SK-N-SH treated with all-trans-retinoic acid at 6 μM for 48 hours (cell line): ENCODE measurements around the gene SNRPB.

Experiments used
- ATAC-seq: fragments of 200-7000 bp; cut with Tn5 transposase; 3 replicates; pipeline ENCODE4 v1.9.1; 2020; ENCODE audit warnings: mild to moderate bottlenecking, moderate library complexity
- ARNTL ChIP-seq: fragments of 450-650 bp; formaldehyde crosslinking; IDR thresholded peaks from 2 replicates; pipeline ENCODE4 v1.5.0; 2020; ENCODE audit warnings: low read depth, mild to moderate bottlenecking, moderate library complexity, borderline replicate concordance
- BACH2 ChIP-seq: fragments of 250-450 bp; sonication (Bioruptor Pico); IDR thresholded peaks from 2 replicates; pipeline ENCODE4 v1.9.0; 2021; ENCODE audit warnings: mild to moderate bottlenecking, borderline replicate concordance
- CSDC2 ChIP-seq: fragments of 250-450 bp; sonication (Bioruptor Pico); IDR thresholded peaks from 2 replicates; pipeline ENCODE4 v1.5.0; 2020; ENCODE audit warnings: mild to moderate bottlenecking, moderate library complexity
- CSRNP3 ChIP-seq: fragments of 250-450 bp; sonication (Bioruptor Pico); IDR thresholded peaks from 2 replicates; pipeline ENCODE4 v1.5.1; 2021; ENCODE audit warnings: mild to moderate bottlenecking, moderate library complexity
- GLIS3 ChIP-seq: fragments of 250-450 bp; sonication (Bioruptor Pico); IDR thresholded peaks from 2 replicates; pipeline ENCODE4 v1.5.0; 2020; ENCODE audit warnings: mild to moderate bottlenecking, moderate library complexity
- ISL1 ChIP-seq: fragments of 250-450 bp; sonication (Bioruptor Pico); IDR thresholded peaks from 2 replicates; pipeline ENCODE4 v2.1.2; 2022; ENCODE audit warnings: mild to moderate bottlenecking, moderate library complexity
- OSR1 ChIP-seq: fragments of 250-450 bp; sonication (Bioruptor Pico); IDR thresholded peaks from 2 replicates; pipeline ENCODE4 v1.8.0; 2022; ENCODE audit warnings: moderate library complexity, mild to moderate bottlenecking, inconsistent platforms
- PATZ1 ChIP-seq: fragments of 250-450 bp; sonication (Bioruptor Pico); IDR thresholded peaks from 2 replicates; pipeline ENCODE4 v1.8.0; 2020; ENCODE audit warnings: mild to moderate bottlenecking, moderate library complexity, borderline replicate concordance
- POU6F1 ChIP-seq: fragments of 250-450 bp; sonication (Bioruptor Pico); IDR thresholded peaks from 2 replicates; pipeline ENCODE4 v1.8.0; 2021; ENCODE audit warnings: low read depth, mild to moderate bottlenecking, moderate library complexity, borderline replicate concordance
- PPARA ChIP-seq: fragments of 250-450 bp; sonication (Bioruptor Pico); IDR thresholded peaks from 2 replicates; pipeline ENCODE4 v1.5.0; 2020; ENCODE audit warnings: mild to moderate bottlenecking, borderline replicate concordance
- RARB ChIP-seq: fragments of 250-450 bp; sonication (Bioruptor Pico); IDR thresholded peaks from 2 replicates; pipeline ENCODE4 v1.8.0; 2021; ENCODE audit warnings: mild to moderate bottlenecking, moderate library complexity
- SNAI2 ChIP-seq: fragments of 250-450 bp; sonication (Bioruptor Pico); IDR thresholded peaks from 2 replicates; pipeline ENCODE4 v1.5.0; 2020; ENCODE audit warnings: mild to moderate bottlenecking, moderate library complexity
- TCF4 ChIP-seq: fragments of 250-450 bp; sonication (Bioruptor Pico); IDR thresholded peaks from 2 replicates; pipeline ENCODE4 v1.8.0; 2021; ENCODE audit warnings: mild to moderate bottlenecking, moderate library complexity, borderline replicate concordance
- TOX ChIP-seq: fragments of 250-450 bp; sonication (Bioruptor Pico); IDR thresholded peaks from 2 replicates; pipeline ENCODE4 v1.8.0; 2021; ENCODE audit warnings: mild to moderate bottlenecking, moderate library complexity, borderline replicate concordance
- ZC3H10 ChIP-seq: fragments of 250-450 bp; sonication (Bioruptor Pico); IDR thresholded peaks from 2 replicates; pipeline ENCODE4 v1.5.1; 2021; ENCODE audit warnings: mild to moderate bottlenecking, moderate library complexity
- ZFP3 ChIP-seq: fragments of 250-450 bp; sonication (Bioruptor Pico); IDR thresholded peaks from 2 replicates; pipeline ENCODE4 v1.5.0; 2020; ENCODE audit warnings: mild to moderate bottlenecking, moderate library complexity
- ZFP30 ChIP-seq: fragments of 450-650 bp; formaldehyde crosslinking; IDR thresholded peaks from 2 replicates; pipeline ENCODE4 v1.5.0; 2022; ENCODE audit warnings: mild to moderate bottlenecking, moderate library complexity
- ZNF565 ChIP-seq: fragments of 450-650 bp; formaldehyde crosslinking; conservative IDR thresholded peaks from 2 replicates; pipeline ENCODE4 v1.5.0; 2020; ENCODE audit warnings: low read depth, mild to moderate bottlenecking, moderate library complexity
- ZNF70 ChIP-seq: fragments of 450-650 bp; formaldehyde crosslinking; IDR thresholded peaks from 2 replicates; pipeline ENCODE4 v1.5.0; 2020; ENCODE audit warnings: mild to moderate bottlenecking, moderate library complexity
- ZNF8 ChIP-seq: fragments of 450-650 bp; formaldehyde crosslinking; IDR thresholded peaks from 2 replicates; pipeline ENCODE4 v1.5.0; 2020; ENCODE audit warnings: mild to moderate bottlenecking, moderate library complexity
- TF ChIP-seq, protein P1 (sequence below): fragments of 250-450 bp; sonication (Bioruptor Pico); IDR thresholded peaks from 2 replicates; pipeline ENCODE4 v1.5.1; 2020; ENCODE audit warnings: low read depth, mild to moderate bottlenecking, moderate library complexity

Gene SNRPB

DNA sequence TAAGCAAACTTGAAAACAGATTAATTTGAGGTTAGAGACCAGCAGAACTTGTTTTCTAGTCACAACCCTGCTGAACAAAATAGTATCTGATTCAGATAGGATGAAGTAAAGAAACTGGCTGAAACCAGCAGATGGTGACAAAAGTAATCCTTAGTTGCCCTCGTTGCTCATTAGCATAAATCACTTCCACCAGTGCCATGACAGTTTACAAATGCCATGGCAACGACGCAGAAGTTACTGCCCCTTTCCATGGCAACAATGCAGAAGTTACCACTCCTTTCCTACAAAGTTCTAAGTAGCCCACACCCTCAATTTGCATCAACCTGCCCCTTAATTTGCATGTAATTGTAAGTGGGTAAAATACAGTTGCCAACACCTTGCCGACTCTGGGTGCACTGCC is 23.7 kb downstream of the SNRPB start:
- ATAC-seq = no peak
- TF ChIP-seq SNAI2 (CRISPR knock-in tag) (no peak), PPARA (CRISPR knock-in tag) (no peak), ARNTL (CRISPR knock-in tag) (no peak), POU6F1 (CRISPR knock-in tag) (no peak), ZNF70 (CRISPR knock-in tag) (no peak), ZC3H10 (no peak), RARB (CRISPR knock-in tag) (no peak), BACH2 (CRISPR knock-in tag) (no peak), ZFP3 (no peak), TOX (CRISPR knock-in tag) (no peak), ZNF8 (CRISPR knock-in tag) (no peak), PATZ1 (no peak), ISL1 (no peak), GLIS3 (CRISPR knock-in tag) (no peak), TCF4 (CRISPR knock-in tag) (no peak), ZNF565 (CRISPR knock-in tag) (no peak), CSRNP3 (CRISPR knock-in tag) (no peak), CSDC2 (CRISPR knock-in tag) (no peak), OSR1 (CRISPR knock-in tag) (no peak)
- TF ChIP-seq, protein P1, sequence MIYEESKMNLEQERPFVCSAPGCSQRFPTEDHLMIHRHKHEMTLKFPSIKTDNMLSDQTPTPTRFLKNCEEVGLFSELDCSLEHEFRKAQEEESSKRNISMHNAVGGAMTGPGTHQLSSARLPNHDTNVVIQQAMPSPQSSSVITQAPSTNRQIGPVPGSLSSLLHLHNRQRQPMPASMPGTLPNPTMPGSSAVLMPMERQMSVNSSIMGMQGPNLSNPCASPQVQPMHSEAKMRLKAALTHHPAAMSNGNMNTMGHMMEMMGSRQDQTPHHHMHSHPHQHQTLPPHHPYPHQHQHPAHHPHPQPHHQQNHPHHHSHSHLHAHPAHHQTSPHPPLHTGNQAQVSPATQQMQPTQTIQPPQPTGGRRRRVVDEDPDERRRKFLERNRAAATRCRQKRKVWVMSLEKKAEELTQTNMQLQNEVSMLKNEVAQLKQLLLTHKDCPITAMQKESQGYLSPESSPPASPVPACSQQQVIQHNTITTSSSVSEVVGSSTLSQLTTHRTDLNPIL = no peak

GRCh38 chr20:2431185-2431584 is 39.4 kb downstream of the SNRPB start:
- ATAC-seq = no peak

GRCh38 chr20:2430538-2430937 is 40.1 kb downstream of the SNRPB start:
- TF ChIP-seq ARNTL (CRISPR knock-in tag) = no peak
- no peak for TF ChIP-seq BACH2 (CRISPR knock-in tag)
- TF ChIP-seq ISL1 = no peak
- no peak for TF ChIP-seq TCF4 (CRISPR knock-in tag)
- TF ChIP-seq, protein P1 = no peak
- TF ChIP-seq ZFP30 (CRISPR knock-in tag) = no peak
- TF ChIP-seq CSRNP3 (CRISPR knock-in tag) = no peak
- no peak for TF ChIP-seq ZC3H10
- no peak for TF ChIP-seq TOX (CRISPR knock-in tag)
- TF ChIP-seq OSR1 (CRISPR knock-in tag) = no peak
- TF ChIP-seq ZFP3 = no peak
- TF ChIP-seq ZNF565 (CRISPR knock-in tag) = no peak
- ATAC-seq = no peak

More at GRCh38 chr20:2431185-2431584, 39.4 kb downstream of the SNRPB start:
- TF ChIP-seq PATZ1 (no peak), OSR1 (CRISPR knock-in tag) (no peak), ARNTL (CRISPR knock-in tag) (no peak), ZNF8 (CRISPR knock-in tag) (no peak), GLIS3 (CRISPR knock-in tag) (no peak), ISL1 (no peak)
